ENCODE results near the gene ADAMTS17. TPM values are rescaled to one million over a fixed set of nuclear protein-coding genes. Genes with fewer than 3 reads are reported as not detected.

Gene ADAMTS17
- total RNA-seq, 1 donor from 2014 or later: 1.5 TPM

- DNase-seq (ENCODE audit: low spot score): no peak
- peaks cover 3% of the 10 kb centered on the region for H3K9me3 Mint-ChIP-seq
- peaks cover 11% of the 10 kb centered on the region for H3K4me1 Mint-ChIP-seq
- H3K9ac ChIP-seq: no peak overlapping the region
- H4K20me1 ChIP-seq (ENCODE audit: low read depth): no peaks in the 10 kb centered on the region
- H3F3A ChIP-seq (ENCODE audit: low read depth): peaks cover 9% of the 10 kb centered on the region
- no peak overlapping the region for H3K4me3 Mint-ChIP-seq
- H3K36me3 ChIP-seq: no peaks in the 10 kb centered on the region
- no peaks in the 10 kb centered on the region for H3K9me3 ChIP-seq (ENCODE audit: low read depth)
- H3K36me3 Mint-ChIP-seq: no peaks in the 10 kb centered on the region
- no peak overlapping the region for H3K27ac Mint-ChIP-seq
- H3K79me2 ChIP-seq (ENCODE audit: low read depth): no peaks in the 10 kb centered on the region
- no peak overlapping the region for H2AFZ ChIP-seq (replicated peaks)
- peaks cover 4% of the 10 kb centered on the region for H3K27me3 Mint-ChIP-seq (ENCODE audit: insufficient read depth, low read depth)
- no peak overlapping the region for H3K27ac ChIP-seq
- no peak overlapping the region for H3K4me2 ChIP-seq
- H3K4me3 ChIP-seq: no peak overlapping the region
- H3K4me1 ChIP-seq: peaks cover 11% of the 10 kb centered on the region
- H3K27me3 ChIP-seq: no peaks in the 10 kb centered on the region
- TF ChIP-seq EZH2phosphoT487 (IDR thresholded peaks at IDR 0.05) (no peak), EZH2 (IDR thresholded peaks at IDR 0.05) (no peak), CTCF (IDR thresholded peaks at IDR 0.05) (no peak)
Measured at GRCh38 chr15:100167884-100168375, 173.8 kb downstream of the ADAMTS17 start.

- no peaks in the 10 kb centered on the region for H3K36me3 Mint-ChIP-seq
- Histone ChIP-seq H2AFZ (replicated peaks) (no peak overlapping the region), H3F3A (ENCODE audit: low read depth) (peaks cover 9% of the 10 kb centered on the region), H3K27me3 (no peaks in the 10 kb centered on the region), H3K4me1 (peaks cover 11% of the 10 kb centered on the region), H3K4me2 (no peak overlapping the region), H3K9me3 (ENCODE audit: low read depth) (no peaks in the 10 kb centered on the region), H3K27ac (no peak overlapping the region), H3K79me2 (ENCODE audit: low read depth) (no peaks in the 10 kb centered on the region), H3K9ac (no peak overlapping the region), H3K36me3 (no peaks in the 10 kb centered on the region), H4K20me1 (ENCODE audit: low read depth) (no peaks in the 10 kb centered on the region), H3K4me3 (no peak overlapping the region)
- no peak for DNase-seq (ENCODE audit: low spot score)
- H3K4me1 Mint-ChIP-seq: peaks cover 5% of the 10 kb centered on the region
- TF ChIP-seq EZH2 (IDR thresholded peaks at IDR 0.05) (no peak), CTCF (IDR thresholded peaks at IDR 0.05) (no peak), EZH2phosphoT487 (IDR thresholded peaks at IDR 0.05) (no peak)
- H3K4me3 Mint-ChIP-seq: no peak overlapping the region
- H3K27me3 Mint-ChIP-seq (ENCODE audit: insufficient read depth, low read depth): peaks cover 4% of the 10 kb centered on the region
- no peaks in the 10 kb centered on the region for H3K9me3 Mint-ChIP-seq
- H3K27ac Mint-ChIP-seq: no peak overlapping the region
Measured at GRCh38 chr15:100166313-100166712, 175.5 kb downstream of the ADAMTS17 start.

- no peak overlapping the region for H3K27ac Mint-ChIP-seq
- H3K4me3 ChIP-seq: no peak overlapping the region
Measured at GRCh38 chr15:100163961-100164360, 177.8 kb downstream of the ADAMTS17 start.

More at GRCh38 chr15:100163961-100164360, 177.8 kb downstream of the ADAMTS17 start:
- Mint-ChIP-seq H3K4me3 (no peak overlapping the region), H3K9me3 (no peaks in the 10 kb centered on the region), H3K4me1 (no peaks in the 10 kb centered on the region), H3K27me3 (ENCODE audit: insufficient read depth, low read depth) (no peaks in the 10 kb centered on the region), H3K36me3 (no peaks in the 10 kb centered on the region)
- Histone ChIP-seq H3K4me2 (no peak overlapping the region), H3K27ac (no peak overlapping the region), H3K36me3 (no peaks in the 10 kb centered on the region), H3K9me3 (ENCODE audit: low read depth) (no peaks in the 10 kb centered on the region), H3F3A (ENCODE audit: low read depth) (no peaks in the 10 kb centered on the region), H3K27me3 (no peaks in the 10 kb centered on the region), H3K9ac (no peak overlapping the region), H3K79me2 (ENCODE audit: low read depth) (no peaks in the 10 kb centered on the region), H2AFZ (replicated peaks) (no peak overlapping the region), H3K4me1 (no peaks in the 10 kb centered on the region), H4K20me1 (ENCODE audit: low read depth) (no peaks in the 10 kb centered on the region)
- DNase-seq (ENCODE audit: low spot score): no peak
- TF ChIP-seq EZH2phosphoT487 (IDR thresholded peaks at IDR 0.05) (no peak), EZH2 (IDR thresholded peaks at IDR 0.05) (no peak), CTCF (IDR thresholded peaks at IDR 0.05) (no peak)

Measured in neural progenitor cell (in vitro differentiated cells).